ENCODE results near the gene CCDC97. TPM values are rescaled to one million over a fixed set of nuclear protein-coding genes. Genes with fewer than 3 reads are reported as not detected.

Gene CCDC97
- total RNA-seq, 1 experiment from 2014 or later, result 31.4 TPM

DNA sequence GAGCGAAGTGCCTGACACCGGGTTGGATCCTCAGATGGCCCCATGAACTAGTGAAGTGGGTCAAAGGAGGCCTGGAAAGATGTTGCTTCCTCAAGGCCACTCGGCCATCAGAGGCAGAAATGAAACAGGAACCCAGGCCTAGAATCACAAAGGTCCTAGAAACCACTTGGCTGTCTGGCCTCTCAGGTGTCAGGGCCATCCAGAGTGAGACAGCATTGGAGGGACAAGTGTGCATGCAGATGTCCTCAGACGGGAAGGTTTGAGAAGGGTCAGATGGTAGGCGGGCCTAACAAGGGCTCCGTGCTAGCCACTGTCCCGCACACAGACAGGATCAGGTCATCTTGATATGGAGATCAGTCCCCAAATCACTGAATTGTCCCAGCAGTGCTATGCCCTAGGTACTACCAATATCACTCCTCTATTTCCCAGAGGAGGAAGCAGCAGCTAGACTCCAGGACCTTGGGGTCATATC lies 14.3 kb downstream of the CCDC97 start (continued):
- no peak for TF ChIP-seq GRHL2 (CRISPR knock-in tag; IDR thresholded peaks at IDR 0.05; ENCODE audit: insufficient replicate concordance, severe bottlenecking)
- TF ChIP-seq, protein P1, sequence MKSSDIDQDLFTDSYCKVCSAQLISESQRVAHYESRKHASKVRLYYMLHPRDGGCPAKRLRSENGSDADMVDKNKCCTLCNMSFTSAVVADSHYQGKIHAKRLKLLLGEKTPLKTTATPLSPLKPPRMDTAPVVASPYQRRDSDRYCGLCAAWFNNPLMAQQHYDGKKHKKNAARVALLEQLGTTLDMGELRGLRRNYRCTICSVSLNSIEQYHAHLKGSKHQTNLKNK (CRISPR knock-in tag; IDR thresholded peaks at IDR 0.05), result no peak

DNA sequence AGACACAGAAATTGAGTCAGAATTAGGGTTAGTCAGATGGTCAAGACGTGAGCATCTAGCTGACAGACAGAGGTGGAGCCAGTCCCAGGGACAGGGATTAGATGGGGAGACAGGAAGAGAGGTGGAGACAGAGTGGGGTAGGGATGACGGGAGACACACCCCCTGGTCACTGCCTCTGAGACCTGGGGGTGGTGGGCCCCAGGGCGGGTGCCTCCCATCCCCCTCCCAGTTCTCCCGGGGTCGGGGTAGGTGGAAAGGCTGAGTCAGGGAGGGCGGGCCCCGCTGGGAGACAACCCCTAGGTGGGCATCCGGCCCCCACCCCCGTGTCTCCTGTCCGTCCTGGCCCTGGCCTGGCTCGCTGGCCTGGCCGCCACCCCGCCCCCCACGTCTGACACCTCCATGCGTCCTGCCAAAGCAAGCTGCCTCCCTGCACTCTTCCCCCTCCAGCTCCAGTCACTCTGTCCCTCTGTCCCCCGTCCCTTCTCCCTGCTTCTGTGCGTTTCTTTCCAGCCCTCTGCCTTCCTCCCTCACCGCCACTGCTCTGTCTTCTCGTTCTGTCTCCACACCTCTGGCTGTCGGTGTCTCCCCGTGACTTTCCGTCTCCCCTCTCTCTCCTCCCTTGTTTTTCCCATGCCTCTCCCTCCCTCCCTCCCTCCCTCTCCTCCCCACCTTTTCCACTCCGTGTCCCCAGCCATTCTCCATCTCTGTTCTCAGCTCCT lies 15.1 kb downstream of the CCDC97 start:
- H3K27me3 Mint-ChIP-seq (ENCODE audit: low read depth), result no peaks in the 10 kb centered on the region; the same call in 1 of the 2 replicates
- no peaks in the 10 kb centered on the region; the same call in 1 of the 2 replicates for H3K36me3 Mint-ChIP-seq
- peak overlapping the region; percentile 80 for H3K4me3 Mint-ChIP-seq
- peak; percentile 49 for ATAC-seq
- POLR2A ChIA-PET, result interaction anchor here (0.6 to 0.7 kb wide), 2 partner anchors 540 to 547 kb away, joined by 3 to 6 read pairs; partner anchors contain the start of gene RAB4B
- H3K9me3 Mint-ChIP-seq, result no peaks in the 10 kb centered on the region
- peak overlapping the region; percentile 80 for H3K27ac Mint-ChIP-seq
- peaks cover 54% of the 10 kb centered on the region for H3K4me1 Mint-ChIP-seq
- CTCF ChIA-PET, result interaction anchor here (0.6 to 4.8 kb wide), 9 partner anchors 11 to 519 kb away, joined by 3 to 44 read pairs (median 4); partner anchors contain the start of gene TGFB1
- peak; percentile 73 for DNase-seq (ENCODE audit: low spot score)
- TF ChIP-seq, protein P2, sequence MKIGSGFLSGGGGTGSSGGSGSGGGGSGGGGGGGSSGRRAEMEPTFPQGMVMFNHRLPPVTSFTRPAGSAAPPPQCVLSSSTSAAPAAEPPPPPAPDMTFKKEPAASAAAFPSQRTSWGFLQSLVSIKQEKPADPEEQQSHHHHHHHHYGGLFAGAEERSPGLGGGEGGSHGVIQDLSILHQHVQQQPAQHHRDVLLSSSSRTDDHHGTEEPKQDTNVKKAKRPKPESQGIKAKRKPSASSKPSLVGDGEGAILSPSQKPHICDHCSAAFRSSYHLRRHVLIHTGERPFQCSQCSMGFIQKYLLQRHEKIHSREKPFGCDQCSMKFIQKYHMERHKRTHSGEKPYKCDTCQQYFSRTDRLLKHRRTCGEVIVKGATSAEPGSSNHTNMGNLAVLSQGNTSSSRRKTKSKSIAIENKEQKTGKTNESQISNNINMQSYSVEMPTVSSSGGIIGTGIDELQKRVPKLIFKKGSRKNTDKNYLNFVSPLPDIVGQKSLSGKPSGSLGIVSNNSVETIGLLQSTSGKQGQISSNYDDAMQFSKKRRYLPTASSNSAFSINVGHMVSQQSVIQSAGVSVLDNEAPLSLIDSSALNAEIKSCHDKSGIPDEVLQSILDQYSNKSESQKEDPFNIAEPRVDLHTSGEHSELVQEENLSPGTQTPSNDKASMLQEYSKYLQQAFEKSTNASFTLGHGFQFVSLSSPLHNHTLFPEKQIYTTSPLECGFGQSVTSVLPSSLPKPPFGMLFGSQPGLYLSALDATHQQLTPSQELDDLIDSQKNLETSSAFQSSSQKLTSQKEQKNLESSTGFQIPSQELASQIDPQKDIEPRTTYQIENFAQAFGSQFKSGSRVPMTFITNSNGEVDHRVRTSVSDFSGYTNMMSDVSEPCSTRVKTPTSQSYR (CRISPR knock-in tag; IDR thresholded peaks at IDR 0.05), result peak; percentile 66; the same call in 1 of the 2 replicates
- TF ChIP-seq ZNF423 (CRISPR knock-in tag; IDR thresholded peaks at IDR 0.05) (0 out of 2 replicates have a peak, but pooled peaks have one; percentile 24), ATF1 (CRISPR knock-in tag; IDR thresholded peaks at IDR 0.05) (no peak), ZNF138 (CRISPR knock-in tag; conservative IDR thresholded peaks at IDR 0.05) (no peak), GRHL2 (CRISPR knock-in tag; IDR thresholded peaks at IDR 0.05; ENCODE audit: insufficient replicate concordance, severe bottlenecking) (no peak), FOXK1 (CRISPR knock-in tag; IDR thresholded peaks at IDR 0.05) (no peak), SOX15 (CRISPR knock-in tag; IDR thresholded peaks at IDR 0.05) (no peak), IRF2 (CRISPR knock-in tag; IDR thresholded peaks at IDR 0.05; ENCODE audit: borderline replicate concordance, low read depth) (no peak), ZNF232 (CRISPR knock-in tag; IDR thresholded peaks at IDR 0.05) (0 out of 2 replicates have a peak, but pooled peaks have one; percentile 25), NFE2L1 (CRISPR knock-in tag; IDR thresholded peaks at IDR 0.05) (peak; percentile 86; the same call in 1 of the 2 replicates), SP1 (CRISPR knock-in tag; conservative IDR thresholded peaks at IDR 0.05) (peak; percentile 71)
- TF ChIP-seq, protein P3, sequence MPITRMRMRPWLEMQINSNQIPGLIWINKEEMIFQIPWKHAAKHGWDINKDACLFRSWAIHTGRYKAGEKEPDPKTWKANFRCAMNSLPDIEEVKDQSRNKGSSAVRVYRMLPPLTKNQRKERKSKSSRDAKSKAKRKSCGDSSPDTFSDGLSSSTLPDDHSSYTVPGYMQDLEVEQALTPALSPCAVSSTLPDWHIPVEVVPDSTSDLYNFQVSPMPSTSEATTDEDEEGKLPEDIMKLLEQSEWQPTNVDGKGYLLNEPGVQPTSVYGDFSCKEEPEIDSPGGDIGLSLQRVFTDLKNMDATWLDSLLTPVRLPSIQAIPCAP (CRISPR knock-in tag; IDR thresholded peaks at IDR 0.05), result no peak
- TF ChIP-seq, protein P4, sequence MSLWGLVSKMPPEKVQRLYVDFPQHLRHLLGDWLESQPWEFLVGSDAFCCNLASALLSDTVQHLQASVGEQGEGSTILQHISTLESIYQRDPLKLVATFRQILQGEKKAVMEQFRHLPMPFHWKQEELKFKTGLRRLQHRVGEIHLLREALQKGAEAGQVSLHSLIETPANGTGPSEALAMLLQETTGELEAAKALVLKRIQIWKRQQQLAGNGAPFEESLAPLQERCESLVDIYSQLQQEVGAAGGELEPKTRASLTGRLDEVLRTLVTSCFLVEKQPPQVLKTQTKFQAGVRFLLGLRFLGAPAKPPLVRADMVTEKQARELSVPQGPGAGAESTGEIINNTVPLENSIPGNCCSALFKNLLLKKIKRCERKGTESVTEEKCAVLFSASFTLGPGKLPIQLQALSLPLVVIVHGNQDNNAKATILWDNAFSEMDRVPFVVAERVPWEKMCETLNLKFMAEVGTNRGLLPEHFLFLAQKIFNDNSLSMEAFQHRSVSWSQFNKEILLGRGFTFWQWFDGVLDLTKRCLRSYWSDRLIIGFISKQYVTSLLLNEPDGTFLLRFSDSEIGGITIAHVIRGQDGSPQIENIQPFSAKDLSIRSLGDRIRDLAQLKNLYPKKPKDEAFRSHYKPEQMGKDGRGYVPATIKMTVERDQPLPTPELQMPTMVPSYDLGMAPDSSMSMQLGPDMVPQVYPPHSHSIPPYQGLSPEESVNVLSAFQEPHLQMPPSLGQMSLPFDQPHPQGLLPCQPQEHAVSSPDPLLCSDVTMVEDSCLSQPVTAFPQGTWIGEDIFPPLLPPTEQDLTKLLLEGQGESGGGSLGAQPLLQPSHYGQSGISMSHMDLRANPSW (CRISPR knock-in tag; conservative IDR thresholded peaks at IDR 0.05; ENCODE audit: low read depth), result no peak
- TF ChIP-seq, protein P5, sequence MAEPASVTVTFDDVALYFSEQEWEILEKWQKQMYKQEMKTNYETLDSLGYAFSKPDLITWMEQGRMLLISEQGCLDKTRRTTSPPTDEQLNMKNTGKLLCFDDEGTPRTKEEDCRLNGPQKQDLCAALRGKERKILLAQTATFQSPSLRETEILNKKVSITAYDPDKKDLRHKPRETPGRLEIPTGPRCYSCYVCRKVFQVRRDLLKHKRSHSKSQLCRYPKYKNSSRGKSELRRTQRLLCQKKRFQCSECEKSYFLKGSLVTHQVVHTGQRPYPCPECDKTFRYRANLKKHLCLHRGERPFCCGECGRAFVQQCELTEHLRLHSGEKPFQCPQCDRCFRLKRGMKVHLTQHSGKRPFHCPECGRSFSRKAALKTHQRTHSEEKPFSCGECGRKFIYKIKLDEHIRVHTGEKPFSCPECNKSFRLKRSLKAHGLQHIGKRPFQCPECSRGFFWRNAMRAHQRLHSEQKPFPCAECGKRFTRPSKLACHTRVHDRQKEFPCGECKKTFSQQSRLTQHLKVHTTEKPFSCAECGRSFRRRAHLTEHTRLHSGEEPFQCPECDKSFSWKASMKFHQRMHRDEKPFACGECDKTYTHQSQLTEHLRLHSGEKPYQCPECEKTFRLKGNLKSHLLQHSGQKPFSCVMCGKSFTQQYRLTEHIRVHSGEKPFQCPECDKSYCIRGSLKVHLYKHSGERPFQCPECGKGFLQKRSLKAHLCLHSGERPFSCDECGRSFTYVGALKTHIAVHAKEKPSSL (CRISPR knock-in tag; conservative IDR thresholded peaks at IDR 0.05), result no peak
- TF ChIP-seq, protein P6, sequence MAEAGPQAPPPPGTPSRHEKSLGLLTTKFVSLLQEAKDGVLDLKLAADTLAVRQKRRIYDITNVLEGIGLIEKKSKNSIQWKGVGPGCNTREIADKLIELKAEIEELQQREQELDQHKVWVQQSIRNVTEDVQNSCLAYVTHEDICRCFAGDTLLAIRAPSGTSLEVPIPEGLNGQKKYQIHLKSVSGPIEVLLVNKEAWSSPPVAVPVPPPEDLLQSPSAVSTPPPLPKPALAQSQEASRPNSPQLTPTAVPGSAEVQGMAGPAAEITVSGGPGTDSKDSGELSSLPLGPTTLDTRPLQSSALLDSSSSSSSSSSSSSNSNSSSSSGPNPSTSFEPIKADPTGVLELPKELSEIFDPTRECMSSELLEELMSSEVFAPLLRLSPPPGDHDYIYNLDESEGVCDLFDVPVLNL (CRISPR knock-in tag; IDR thresholded peaks at IDR 0.05; ENCODE audit: borderline replicate concordance, low read depth), result no peak
- TF ChIP-seq, protein P7, sequence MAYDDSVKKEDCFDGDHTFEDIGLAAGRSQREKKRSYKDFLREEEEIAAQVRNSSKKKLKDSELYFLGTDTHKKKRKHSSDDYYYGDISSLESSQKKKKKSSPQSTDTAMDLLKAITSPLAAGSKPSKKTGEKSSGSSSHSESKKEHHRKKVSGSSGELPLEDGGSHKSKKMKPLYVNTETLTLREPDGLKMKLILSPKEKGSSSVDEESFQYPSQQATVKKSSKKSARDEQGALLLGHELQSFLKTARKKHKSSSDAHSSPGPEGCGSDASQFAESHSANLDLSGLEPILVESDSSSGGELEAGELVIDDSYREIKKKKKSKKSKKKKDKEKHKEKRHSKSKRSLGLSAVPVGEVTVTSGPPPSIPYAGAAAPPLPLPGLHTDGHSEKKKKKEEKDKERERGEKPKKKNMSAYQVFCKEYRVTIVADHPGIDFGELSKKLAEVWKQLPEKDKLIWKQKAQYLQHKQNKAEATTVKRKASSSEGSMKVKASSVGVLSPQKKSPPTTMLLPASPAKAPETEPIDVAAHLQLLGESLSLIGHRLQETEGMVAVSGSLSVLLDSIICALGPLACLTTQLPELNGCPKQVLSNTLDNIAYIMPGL (CRISPR knock-in tag; IDR thresholded peaks at IDR 0.05), result no peak
- TF ChIP-seq, protein P8, sequence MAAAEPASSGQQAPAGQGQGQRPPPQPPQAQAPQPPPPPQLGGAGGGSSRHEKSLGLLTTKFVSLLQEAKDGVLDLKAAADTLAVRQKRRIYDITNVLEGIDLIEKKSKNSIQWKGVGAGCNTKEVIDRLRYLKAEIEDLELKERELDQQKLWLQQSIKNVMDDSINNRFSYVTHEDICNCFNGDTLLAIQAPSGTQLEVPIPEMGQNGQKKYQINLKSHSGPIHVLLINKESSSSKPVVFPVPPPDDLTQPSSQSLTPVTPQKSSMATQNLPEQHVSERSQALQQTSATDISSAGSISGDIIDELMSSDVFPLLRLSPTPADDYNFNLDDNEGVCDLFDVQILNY (CRISPR knock-in tag; IDR thresholded peaks at IDR 0.05), result no peak
- TF ChIP-seq, protein P9, sequence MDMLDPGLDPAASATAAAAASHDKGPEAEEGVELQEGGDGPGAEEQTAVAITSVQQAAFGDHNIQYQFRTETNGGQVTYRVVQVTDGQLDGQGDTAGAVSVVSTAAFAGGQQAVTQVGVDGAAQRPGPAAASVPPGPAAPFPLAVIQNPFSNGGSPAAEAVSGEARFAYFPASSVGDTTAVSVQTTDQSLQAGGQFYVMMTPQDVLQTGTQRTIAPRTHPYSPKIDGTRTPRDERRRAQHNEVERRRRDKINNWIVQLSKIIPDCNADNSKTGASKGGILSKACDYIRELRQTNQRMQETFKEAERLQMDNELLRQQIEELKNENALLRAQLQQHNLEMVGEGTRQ (CRISPR knock-in tag; IDR thresholded peaks at IDR 0.05), result no peak
